KOPT-K1 (cell line): ENCODE data around the gene ZDHHC7.

ENCODE experiments used
- H3K27ac ChIP-seq: fragments of 200-600 bp; sonication (generic); 2 replicates; pipeline ENCODE4 v1.5.1; 2016; ENCODE audit warnings: antibody characterized with exemption, mild to moderate bottlenecking, low read depth, low read length; ENCODE audit not compliant: poor library complexity, severe bottlenecking
- H3K36me3 ChIP-seq: fragments of 200-600 bp; sonication (generic); 2 replicates; pipeline ENCODE4 v1.5.1; 2017; ENCODE audit warnings: antibody characterized with exemption, mild to moderate bottlenecking, low read length, moderate library complexity; ENCODE audit not compliant: insufficient read depth
- H3K9me3 ChIP-seq: fragments of 200-600 bp; sonication (generic); 2 replicates; pipeline ENCODE4 v1.5.1; 2017; ENCODE audit warnings: antibody characterized with exemption, low read length, mild to moderate bottlenecking; ENCODE audit not compliant: insufficient read depth, poor library complexity, severe bottlenecking

ZDHHC7 gene

DNA sequence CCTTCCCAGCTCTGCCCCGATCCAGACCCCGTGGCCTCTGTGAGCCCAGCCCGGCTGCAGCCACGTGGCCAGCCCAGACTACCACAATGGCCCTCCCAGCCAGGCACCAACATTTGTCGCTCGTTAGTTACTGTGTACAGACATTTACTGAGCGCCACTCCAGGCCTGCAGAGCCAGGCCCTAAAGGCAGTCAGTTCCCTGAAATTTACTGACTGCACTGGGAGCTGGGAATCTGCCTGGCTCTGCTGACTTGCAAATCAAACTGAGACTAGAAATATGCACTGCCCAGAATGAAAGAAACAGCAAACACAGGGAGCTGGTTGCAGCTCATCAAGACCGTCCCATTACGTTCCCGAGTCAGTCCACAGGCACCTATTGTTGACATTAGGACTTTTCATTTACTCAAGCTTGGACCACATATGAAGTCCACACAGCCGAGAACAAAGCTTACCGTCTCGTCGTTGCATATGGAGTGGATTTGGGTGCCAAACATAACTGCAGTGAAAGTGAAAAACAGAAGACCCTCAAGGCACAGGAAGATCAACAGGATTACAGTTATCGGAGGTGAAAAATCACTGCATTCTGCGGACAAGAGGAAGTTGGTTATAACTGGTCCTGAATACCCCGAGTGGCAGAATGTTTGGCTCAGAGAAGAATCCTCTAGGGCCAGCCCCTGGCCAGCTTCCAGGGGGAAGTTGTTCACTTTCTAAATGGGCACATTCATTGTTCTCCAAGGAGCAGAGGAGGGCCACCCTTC lies 34.5 kb downstream of the ZDHHC7 start:
- no peaks in the 10 kb centered on the region for H3K9me3 ChIP-seq
- no peak overlapping the region for H3K27ac ChIP-seq
- H3K36me3 ChIP-seq = peaks cover 72% of the 10 kb centered on the region

DNA sequence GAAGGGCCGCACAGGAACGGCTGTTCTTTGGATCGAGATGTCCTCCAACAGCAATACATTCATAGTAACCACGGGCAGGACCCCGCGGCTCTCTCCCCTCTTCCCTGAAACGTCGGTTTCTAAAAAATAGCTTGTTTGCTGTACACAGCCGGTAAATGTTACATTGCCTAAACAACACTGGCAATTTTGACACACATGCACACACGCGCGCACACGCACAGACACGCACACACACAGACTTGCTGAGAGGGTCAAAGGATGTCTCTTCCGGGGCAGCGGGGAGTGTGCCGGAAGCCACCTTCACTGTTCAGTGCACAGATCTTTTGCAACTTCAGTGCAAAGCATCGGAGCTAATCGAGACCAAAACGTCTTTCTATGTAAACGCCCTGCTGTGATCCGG lies 35.8 kb downstream of the ZDHHC7 start:
- peaks cover 58% of the 10 kb centered on the region for H3K36me3 ChIP-seq
- H3K9me3 ChIP-seq = no peaks in the 10 kb centered on the region
- no peak overlapping the region for H3K27ac ChIP-seq

DNA sequence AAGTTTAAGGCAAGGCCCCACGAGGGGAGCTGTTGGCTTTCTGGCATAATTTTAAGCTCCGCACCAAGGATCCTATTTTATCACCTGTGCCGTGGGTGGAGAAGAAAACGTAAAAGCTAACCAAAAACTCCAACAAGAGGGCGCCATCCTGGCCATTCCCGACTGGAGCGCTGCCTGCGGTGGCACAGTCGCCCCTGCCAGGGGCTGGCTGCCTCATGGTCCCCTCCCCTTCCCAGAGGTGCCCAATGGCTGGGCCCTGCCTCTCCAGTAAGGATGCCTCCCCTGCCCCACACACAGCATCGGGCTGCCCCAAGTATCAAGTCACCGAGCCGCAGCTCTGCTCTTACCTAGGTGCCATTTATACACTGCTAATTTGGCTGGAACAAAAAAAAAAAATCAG lies 36.3 kb downstream of the ZDHHC7 start:
- Histone ChIP-seq H3K9me3 (no peaks in the 10 kb centered on the region), H3K27ac (no peak overlapping the region), H3K36me3 (peaks cover 55% of the 10 kb centered on the region)

DNA sequence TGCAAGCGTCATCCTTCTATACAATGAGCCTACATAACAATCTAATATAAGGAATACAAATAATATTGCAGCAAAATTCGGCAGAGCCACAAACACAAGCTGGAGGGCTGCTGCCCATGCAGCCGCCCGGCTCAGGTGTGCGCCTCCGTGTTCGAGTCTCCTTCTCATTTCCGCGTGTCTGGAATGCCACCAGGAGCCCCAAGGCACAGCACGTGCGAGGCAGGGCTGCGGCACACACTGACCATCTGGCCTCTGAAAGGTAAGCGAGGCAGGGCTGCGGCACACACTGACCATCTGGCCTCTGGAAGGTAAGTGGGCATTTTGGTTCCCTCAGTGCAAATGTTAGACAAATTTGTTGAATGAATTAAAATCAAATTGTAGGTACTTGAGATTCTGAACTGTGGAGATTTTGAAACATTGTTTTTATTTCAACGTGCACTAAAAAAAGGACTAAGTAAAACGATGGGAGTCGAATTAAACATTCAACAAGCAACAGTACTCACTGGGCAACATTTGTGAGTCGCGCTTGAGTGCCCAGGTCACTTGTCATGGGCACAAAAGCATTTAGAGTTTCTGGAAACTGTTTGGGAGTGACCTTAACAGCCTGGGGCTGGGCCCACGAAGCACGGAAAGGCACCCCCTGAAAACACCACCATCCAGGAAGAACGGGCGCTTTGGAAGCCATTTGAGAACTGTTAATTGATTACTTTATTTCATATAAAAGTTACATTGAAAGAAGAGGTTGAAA lies 37.4 kb downstream of the ZDHHC7 start:
- H3K27ac ChIP-seq = no peak overlapping the region
- peaks cover 45% of the 10 kb centered on the region for H3K36me3 ChIP-seq
- no peaks in the 10 kb centered on the region for H3K9me3 ChIP-seq

DNA sequence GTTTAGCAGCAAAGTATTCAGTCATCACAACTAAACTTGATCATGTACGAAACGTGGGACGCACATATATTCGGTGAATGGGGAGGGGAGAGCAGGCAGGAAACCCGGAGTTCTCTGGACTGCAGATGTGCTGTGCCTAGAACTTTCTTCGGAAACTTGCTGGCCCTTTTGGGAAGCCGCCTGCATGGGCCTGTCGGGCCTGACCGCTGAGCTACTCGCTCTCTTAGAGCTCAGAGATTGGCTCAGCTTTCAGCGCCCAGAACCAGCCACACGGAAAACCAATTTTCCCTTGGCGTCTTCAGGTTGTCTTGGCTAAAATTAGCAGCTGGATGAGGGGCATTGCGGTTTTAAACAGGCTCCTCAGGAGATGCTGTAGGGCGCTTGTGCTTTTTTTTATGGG lies 38.1 kb downstream of the ZDHHC7 start:
- Histone ChIP-seq H3K27ac (no peak overlapping the region), H3K36me3 (peaks cover 45% of the 10 kb centered on the region), H3K9me3 (no peaks in the 10 kb centered on the region)

DNA sequence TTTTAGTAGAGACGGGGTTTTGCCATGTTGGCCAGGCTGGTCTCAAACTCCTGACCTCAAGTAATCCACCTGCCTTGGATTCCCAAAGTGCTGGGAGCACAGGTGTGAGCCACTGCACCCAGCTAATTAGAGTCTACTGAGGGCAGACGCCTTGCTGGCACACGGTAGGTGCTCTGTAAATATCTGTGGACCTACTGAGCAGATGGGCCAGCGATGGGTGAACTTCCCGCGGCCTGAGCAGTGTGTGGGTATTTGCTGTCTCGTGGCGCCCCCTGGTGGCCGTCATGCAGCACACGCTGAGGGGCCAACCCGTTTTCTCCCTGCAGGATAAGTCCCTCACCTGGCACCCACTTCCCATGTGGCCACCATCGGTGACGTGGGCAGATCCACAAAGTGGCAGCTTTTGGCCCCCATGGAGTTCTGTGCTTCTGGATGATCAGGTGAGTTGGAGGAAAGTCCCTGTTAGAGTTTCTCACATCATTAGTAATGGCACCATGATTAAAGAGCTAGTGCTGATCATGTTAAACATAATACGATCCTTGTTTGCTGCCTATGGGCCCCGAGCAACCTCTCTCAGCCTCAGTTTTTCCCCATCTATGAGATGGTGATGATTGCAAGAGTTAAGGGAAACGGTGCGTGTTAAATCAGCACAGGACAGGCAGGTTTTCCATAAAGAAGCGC lies 40.7 kb downstream of the ZDHHC7 start:
- Histone ChIP-seq H3K9me3 (peaks cover 3% of the 10 kb centered on the region), H3K27ac (no peak overlapping the region), H3K36me3 (peaks cover 19% of the 10 kb centered on the region; the same call in 1 of the 2 replicates)

DNA sequence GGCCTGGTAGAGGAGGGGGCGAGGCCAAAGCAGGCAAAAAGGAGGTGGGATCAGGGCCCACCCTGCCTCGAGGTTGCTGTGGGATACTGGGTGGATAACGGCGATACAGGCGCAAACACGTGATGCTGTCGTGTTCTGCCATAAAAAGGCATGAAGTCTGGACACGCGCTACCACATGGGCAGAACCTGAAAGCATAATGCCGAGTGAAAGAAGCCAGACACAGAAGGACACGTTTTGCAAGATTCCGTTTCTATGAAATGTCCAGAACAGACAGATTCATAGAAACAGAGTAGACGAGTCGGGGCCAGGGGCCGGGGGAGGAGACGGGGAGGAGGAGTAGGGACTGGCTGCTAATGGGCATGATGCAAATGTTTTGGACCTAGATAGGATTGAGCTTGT lies 43.5 kb downstream of the ZDHHC7 start:
- Histone ChIP-seq H3K9me3 (peaks cover 5% of the 10 kb centered on the region), H3K36me3 (no peaks in the 10 kb centered on the region), H3K27ac (no peak overlapping the region)

DNA sequence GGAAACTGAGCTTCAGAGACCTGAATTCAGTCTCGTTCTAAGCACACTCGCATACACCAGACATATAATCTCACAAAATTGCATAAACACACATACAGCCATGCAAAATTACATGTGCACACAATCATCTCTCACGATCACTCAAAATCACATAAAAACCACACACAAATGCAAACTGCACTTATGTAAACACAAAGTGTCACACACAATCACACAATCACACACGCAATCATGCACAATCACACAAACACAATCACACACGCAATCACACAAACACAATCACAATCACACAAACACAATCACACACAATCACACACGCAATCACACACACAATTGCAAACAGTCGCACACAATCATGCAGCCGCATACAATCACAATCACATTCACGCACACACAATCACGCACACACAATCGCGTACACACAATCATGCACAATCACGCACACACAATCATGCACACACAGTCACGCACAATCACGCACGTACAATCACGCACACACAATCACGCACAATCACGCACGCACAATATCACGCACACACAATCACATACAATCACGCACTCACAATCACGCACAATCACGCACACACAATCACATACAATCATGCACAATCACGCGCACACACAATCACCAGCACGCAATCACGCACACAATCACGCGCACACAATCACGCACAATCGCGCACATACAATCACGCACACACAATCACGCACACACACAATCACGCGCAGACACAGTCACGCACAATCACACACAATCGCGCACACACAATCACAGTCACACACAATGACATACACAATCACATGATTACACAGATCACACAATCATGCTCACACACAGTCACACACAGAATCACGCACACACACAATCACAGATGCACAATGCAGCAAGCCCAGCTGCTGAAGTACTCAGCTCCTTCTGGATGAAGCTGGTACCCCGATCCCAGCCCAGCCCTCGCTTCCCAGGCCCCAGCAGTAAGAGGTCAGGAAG lies 45.6 kb downstream of the ZDHHC7 start:
- Histone ChIP-seq H3K36me3 (no peaks in the 10 kb centered on the region), H3K27ac (no peak overlapping the region), H3K9me3 (peaks cover 5% of the 10 kb centered on the region)

DNA sequence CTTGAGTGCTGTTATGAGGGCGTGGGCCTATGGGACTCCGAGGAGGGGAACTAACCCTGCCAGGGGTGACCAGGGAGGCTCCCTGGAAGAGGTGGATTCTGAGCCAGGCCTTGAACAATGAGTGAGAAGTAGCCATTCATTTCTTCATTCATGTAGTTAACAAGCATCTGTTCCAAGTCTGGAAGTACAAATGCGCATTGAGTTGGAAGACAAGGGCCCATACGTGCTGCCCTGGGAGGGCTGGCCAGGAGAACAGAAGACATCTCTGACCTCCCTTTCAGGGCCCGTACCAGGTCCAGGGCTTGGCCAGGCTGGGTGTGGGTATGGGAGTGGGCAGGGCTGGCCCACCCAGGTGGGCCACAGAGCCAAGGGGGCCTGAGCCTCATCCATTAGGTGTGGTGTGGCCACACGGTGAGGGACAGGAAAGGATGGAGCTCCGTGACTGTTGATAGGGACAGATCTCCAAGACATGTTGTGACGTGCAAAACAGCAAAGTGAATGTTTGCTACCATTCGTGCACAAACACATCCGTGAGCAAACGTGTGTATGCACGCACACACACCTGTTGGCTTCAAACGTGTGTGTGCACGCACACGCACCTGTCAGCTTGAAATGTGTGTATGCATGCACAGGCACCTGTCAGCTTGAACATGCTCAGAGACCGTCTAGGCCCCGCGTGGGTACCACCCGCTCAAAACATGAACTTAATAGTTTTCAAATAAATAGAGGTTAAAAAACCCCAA lies 46.8 kb downstream of the ZDHHC7 start:
- H3K36me3 ChIP-seq = no peaks in the 10 kb centered on the region
- no peak overlapping the region for H3K27ac ChIP-seq
- peaks cover 5% of the 10 kb centered on the region for H3K9me3 ChIP-seq

DNA sequence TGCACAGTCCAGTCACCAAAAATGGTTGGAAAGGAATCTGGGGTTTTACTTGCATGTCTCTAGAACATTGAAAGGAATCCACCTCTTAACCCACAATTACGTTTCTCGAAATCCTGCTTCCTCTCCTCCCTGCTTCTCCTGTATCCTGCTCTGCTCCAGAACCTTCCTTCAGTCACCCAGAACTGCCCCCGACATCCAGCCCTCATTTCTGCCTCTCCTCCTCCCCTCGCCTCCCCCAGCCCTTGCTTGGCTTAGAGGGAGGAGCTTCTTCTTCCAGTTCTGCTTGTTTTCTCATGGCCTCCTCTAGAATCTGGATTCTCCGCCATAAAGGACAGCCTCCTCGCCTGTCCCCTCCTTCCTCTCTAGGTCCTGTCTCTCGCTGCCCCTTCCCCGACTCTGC lies 48.3 kb downstream of the ZDHHC7 start:
- no peak overlapping the region for H3K27ac ChIP-seq
- peaks cover 5% of the 10 kb centered on the region for H3K9me3 ChIP-seq
- no peaks in the 10 kb centered on the region for H3K36me3 ChIP-seq

DNA sequence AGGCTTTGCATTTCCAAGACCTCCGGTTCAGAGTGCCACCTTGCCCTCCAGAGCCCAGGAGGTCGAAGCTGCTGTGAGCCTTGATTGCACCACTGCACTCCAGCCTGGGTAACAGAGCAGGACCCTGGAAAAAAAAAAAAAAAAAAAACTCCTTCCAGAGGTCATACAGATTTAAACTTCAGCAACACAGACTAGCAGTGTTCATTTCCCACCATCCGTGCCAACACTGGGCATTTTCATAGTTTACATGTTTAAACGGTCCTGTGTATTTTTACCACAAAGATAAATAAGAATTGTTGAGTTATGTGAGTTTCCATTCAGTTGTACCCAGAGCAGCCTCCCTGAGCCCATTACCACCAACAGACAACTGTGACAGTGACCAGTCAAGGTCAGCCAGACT lies 50.4 kb downstream of the ZDHHC7 start:
- Histone ChIP-seq H3K36me3 (no peaks in the 10 kb centered on the region), H3K9me3 (peaks cover 5% of the 10 kb centered on the region), H3K27ac (no peak overlapping the region)

DNA sequence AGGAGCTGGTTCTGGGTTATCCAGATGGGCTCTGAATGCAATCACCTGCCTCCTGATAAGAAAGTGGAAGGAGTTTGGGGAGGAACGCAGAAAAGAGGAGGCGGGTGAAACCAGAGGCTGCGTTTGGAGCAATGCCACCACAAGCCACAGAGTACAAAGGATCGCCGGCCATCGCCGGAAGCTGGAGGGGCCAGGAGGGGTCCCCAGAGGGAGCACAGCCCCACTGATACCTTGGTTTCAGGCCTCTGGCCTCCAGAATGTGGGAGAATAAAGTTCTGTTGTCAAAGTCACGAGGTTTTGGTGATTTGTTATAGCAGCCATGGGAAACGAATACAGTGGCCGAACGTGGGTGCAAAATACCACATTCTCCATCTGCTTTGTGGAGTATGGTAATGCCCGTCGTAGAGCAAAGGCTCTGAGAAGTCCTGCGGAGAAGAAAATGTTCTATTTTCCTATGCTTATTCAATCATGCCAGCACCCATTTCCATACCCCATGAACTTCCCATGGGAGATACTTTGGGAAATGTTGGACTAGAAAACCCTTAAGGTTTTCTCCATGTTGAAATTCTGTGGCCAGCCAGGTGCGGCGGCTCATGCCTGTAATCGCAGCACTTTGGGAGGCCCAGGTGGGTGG lies 51.4 kb downstream of the ZDHHC7 start:
- Histone ChIP-seq H3K36me3 (no peaks in the 10 kb centered on the region), H3K9me3 (no peaks in the 10 kb centered on the region), H3K27ac (no peak overlapping the region)

DNA sequence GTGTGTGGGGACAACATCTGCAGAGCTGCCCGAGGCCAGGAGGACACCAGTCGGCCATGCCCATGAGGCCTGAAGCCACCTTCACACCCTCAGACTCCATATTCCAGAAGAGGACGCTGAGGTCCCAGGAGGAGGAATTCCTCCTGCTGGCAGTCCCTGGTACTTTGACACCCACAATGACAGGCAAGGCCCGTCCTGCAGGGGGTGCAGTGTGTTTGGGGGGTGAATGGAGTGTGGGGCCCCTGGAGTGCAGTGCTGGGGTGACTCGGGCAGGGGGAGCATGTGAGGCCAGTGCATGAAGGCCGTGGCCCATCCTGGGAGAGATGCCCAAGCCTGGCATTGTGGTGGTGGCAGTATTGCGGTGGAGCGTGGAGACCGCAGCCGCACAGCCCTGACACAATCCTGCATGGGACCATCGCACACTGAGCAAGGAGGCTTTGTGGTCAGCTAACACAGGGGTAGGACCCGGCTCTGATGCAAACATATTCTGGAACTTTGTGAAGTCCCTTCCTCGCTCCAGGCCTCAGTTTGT lies 52.2 kb downstream of the ZDHHC7 start:
- Histone ChIP-seq H3K9me3 (no peaks in the 10 kb centered on the region), H3K27ac (no peak overlapping the region), H3K36me3 (no peaks in the 10 kb centered on the region)
